HEK293T (cell line): ENCODE data around the gene ATF7.

Experiments
- CTBP1 ChIP-seq: fragments of 450-650 bp; IDR thresholded peaks from 2 replicates; pipeline ENCODE4 v1.6.1; 2016; ENCODE audit warnings: borderline replicate concordance
- FOXK2 ChIP-seq: fragments of 450-650 bp; IDR thresholded peaks from 2 replicates; pipeline ENCODE4 v1.6.1; 2016; ENCODE audit warnings: mild to moderate bottlenecking
- LEF1 ChIP-seq: fragments of 450-650 bp; IDR thresholded peaks from 2 replicates; pipeline ENCODE4 v1.6.1; 2017; ENCODE audit warnings: mild to moderate bottlenecking, borderline replicate concordance
- SP1 ChIP-seq: fragments of 450-650 bp; IDR thresholded peaks from 2 replicates; pipeline ENCODE4 v1.6.1; 2017
- TARDBP ChIP-seq: fragments of 450-650 bp; IDR thresholded peaks from 2 replicates; pipeline ENCODE4 v1.6.1; 2016
- ZNF384 ChIP-seq: fragments of 450-650 bp; IDR thresholded peaks from 2 replicates; pipeline ENCODE4 v1.6.1; 2016
- TF ChIP-seq, protein P1 (sequence below): fragments of 450-650 bp; IDR thresholded peaks from 2 replicates; pipeline ENCODE4 v1.6.1; 2016

- TF ChIP-seq SP1 = no peak
- no peak for TF ChIP-seq LEF1
- TF ChIP-seq, protein P1, sequence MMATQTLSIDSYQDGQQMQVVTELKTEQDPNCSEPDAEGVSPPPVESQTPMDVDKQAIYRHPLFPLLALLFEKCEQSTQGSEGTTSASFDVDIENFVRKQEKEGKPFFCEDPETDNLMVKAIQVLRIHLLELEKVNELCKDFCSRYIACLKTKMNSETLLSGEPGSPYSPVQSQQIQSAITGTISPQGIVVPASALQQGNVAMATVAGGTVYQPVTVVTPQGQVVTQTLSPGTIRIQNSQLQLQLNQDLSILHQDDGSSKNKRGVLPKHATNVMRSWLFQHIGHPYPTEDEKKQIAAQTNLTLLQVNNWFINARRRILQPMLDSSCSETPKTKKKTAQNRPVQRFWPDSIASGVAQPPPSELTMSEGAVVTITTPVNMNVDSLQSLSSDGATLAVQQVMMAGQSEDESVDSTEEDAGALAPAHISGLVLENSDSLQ = no peak
- TF ChIP-seq CTBP1 = no peak
- TF ChIP-seq TARDBP = no peak
- no peak for TF ChIP-seq ZNF384
- TF ChIP-seq FOXK2 = no peak
These were observed 38.8 kb upstream of the ATF7 start for GRCh38 chr12:53664936-53665335.
